Lung (tissue), 12 donors: ENCODE results near the gene CLIC4. TPM values are rescaled to one million over a fixed set of nuclear protein-coding genes. Genes with fewer than 3 reads are reported as not detected.
A peak's percentile ranks its signal among the peaks of the same experiment; 100 is the strongest.

Source experiments
- ATAC-seq: fragments of 200-7000 bp; cut with Tn5 transposase; one replicate; pipeline ENCODE4 v1.9.1; 2020; ENCODE audit warnings: moderate number of reproducible peaks; ENCODE audit not compliant: insufficient read depth, low FRiP score
- DNase-seq, 3 donors: peaks; one replicate each; pipeline ENCODE4 v3.0.0-alpha.2; 2013 to 2017
- H3K27ac ChIP-seq, 2 donors: one replicate each; pipeline ENCODE4 v1.5.1; 2013; ENCODE audit warnings: mild to moderate bottlenecking in 2 of 2, moderate library complexity in 2 of 2, control low read depth in 1 of 2, inconsistent platforms in 1 of 2, low read depth in 1 of 2, low read length in 1 of 2
- H3K27me3 ChIP-seq, 3 donors: one replicate each; pipeline ENCODE4 v1.5.1; 2013; ENCODE audit warnings: low read length in 2 of 3; ENCODE audit not compliant: control insufficient read depth in 3 of 3, insufficient read depth in 3 of 3
- H3K36me3 ChIP-seq, 4 donors: one replicate each; pipeline ENCODE4 v1.5.1; 2013; ENCODE audit warnings: low read length in 4 of 4, mild to moderate bottlenecking in 1 of 4, moderate library complexity in 1 of 4; ENCODE audit not compliant: control insufficient read depth in 4 of 4, insufficient read depth in 4 of 4
- H3K4me1 ChIP-seq, 5 donors: one replicate each; pipeline ENCODE4 v1.5.1; 2013; ENCODE audit warnings: low read length in 5 of 5, mild to moderate bottlenecking in 2 of 5, moderate library complexity in 1 of 5; ENCODE audit not compliant: control insufficient read depth in 5 of 5, insufficient read depth in 5 of 5
- H3K4me3 ChIP-seq: one replicate; pipeline ENCODE4 v1.5.1; 2013; ENCODE audit warnings: mild to moderate bottlenecking, control low read depth, moderate library complexity
- H3K9ac ChIP-seq, 2 donors: one replicate each; pipeline ENCODE4 v1.5.1; 2013; ENCODE audit warnings: low read length in 2 of 2, control low read depth in 1 of 2; ENCODE audit not compliant: insufficient read depth in 1 of 2
- H3K9me3 ChIP-seq, 4 donors: one replicate each; pipeline ENCODE4 v1.5.1; 2013; ENCODE audit warnings: low read length in 3 of 4, mild to moderate bottlenecking in 1 of 4, moderate library complexity in 1 of 4; ENCODE audit not compliant: control insufficient read depth in 4 of 4, insufficient read depth in 3 of 4
- CTCF ChIP-seq: IDR thresholded peaks from 2 replicates; pipeline ENCODE4 v1.5.1; 2012; ENCODE audit warnings: mild to moderate bottlenecking; ENCODE audit errors: control extremely low read depth, extremely low read depth
- WGBS, 2 donors: extraction: QIAGEN DNeasy Blood & Tissue Kit; methylation state at CpG; one replicate each; pipeline ENCODE4 v1.1.7; 2013; 5-methylcytosine and 5-hydroxymethylcytosine counted together
- polyA plus RNA-seq, 2 donors: library from polyadenylated mRNA; stranded (reverse); fragments of 200-250 nt; gene quantifications; one replicate each; pipeline ENCODE4 v1.2.1, GENCODE V29; 2013
- total RNA-seq, 2 donors: library from RNA; depleted of rRNA in 1 of 2; stranded (reverse); fragments of >200 nt in 1 of 2; gene quantifications; one replicate each; pipeline ENCODE4 v1.2.1, GENCODE V29; 2014 to 2021
- donor health status: control.
- donor health status: control.
- donor health status: Bipolar disorder and iron deficiency.
- donor health status: healthy.
- donor health status: DM: yes; HTN: yes; CAD: no.

Gene CLIC4
- total and polyA plus RNA-seq, 4 donors, result 52.0 to 236 (median 166) TPM

- Histone ChIP-seq H3K4me3 (no peak overlapping the region), H3K27me3 (no peaks in the 10 kb centered on the region), H3K9me3 (no peaks in the 10 kb centered on the region), H3K4me1 (peaks cover 0 to 21% (median 12%) of the 10 kb centered on the region in 5 donors), H3K27ac (peak overlapping the region in 1 of 2 donors; percentile 33), H3K36me3 (no peaks in the 10 kb centered on the region), H3K9ac (no peak overlapping the region)
- DNase-seq, result no peak
- ATAC-seq, result no peak
- TF ChIP-seq CTCF, result no peak
- 68 to 70% methylated on average over 3 of the region's 3 CpGs for WGBS, 2 donors
Measured at GRCh38 chr1:24827379-24828135, 82.3 kb downstream of the CLIC4 start.

- no peak for ATAC-seq
- no peak for DNase-seq
- H3K27ac ChIP-seq, result peak overlapping the region in 1 of 2 donors; percentile 45
- peaks cover 0 to 17% (median 7%) of the 10 kb centered on the region in 5 donors for H3K4me1 ChIP-seq
- WGBS, 2 donors, result 80 to 84% methylated on average over 4 of the region's 4 CpGs
- H3K36me3 ChIP-seq, result no peaks in the 10 kb centered on the region
- H3K27me3 ChIP-seq, result no peaks in the 10 kb centered on the region
- no peaks in the 10 kb centered on the region for H3K9me3 ChIP-seq
- H3K9ac ChIP-seq, result no peak overlapping the region
- H3K4me3 ChIP-seq, result no peak overlapping the region
- no peak for TF ChIP-seq CTCF
Measured at GRCh38 chr1:24828183-24828886, 83.1 kb downstream of the CLIC4 start.

- no peak overlapping the region for H3K4me3 ChIP-seq
- no peak overlapping the region for H3K9ac ChIP-seq
- peaks cover 0 to 17% (median 7%) of the 10 kb centered on the region in 5 donors for H3K4me1 ChIP-seq
- WGBS, 2 donors, result 75 to 77% methylated on average over 2 of the region's 2 CpGs
- no peak for DNase-seq
- H3K9me3 ChIP-seq, result no peaks in the 10 kb centered on the region
- no peak for TF ChIP-seq CTCF
- ATAC-seq, result no peak
- H3K36me3 ChIP-seq, result no peaks in the 10 kb centered on the region
- H3K27me3 ChIP-seq, result no peaks in the 10 kb centered on the region
- H3K27ac ChIP-seq, result peak overlapping the region in 1 of 2 donors; percentile 45
Measured at GRCh38 chr1:24828887-24829192, 83.6 kb downstream of the CLIC4 start.
